Stimulated activated CD4-positive, alpha-beta T cell treated with anti-CD3 and anti-CD28 coated beads, Interleukin-1b, Interleukin-23, amount 100 ng/mL, for 4 hours (primary cell): Measurements from ENCODE around the gene FOXK2.

Source experiments
- DNase-seq, 2 donors: peaks; one replicate each; pipeline ENCODE4 v3.0.0-alpha.2; 2020; ENCODE audit warnings: low read depth in 2 of 2

FOXK2 gene

DNA sequence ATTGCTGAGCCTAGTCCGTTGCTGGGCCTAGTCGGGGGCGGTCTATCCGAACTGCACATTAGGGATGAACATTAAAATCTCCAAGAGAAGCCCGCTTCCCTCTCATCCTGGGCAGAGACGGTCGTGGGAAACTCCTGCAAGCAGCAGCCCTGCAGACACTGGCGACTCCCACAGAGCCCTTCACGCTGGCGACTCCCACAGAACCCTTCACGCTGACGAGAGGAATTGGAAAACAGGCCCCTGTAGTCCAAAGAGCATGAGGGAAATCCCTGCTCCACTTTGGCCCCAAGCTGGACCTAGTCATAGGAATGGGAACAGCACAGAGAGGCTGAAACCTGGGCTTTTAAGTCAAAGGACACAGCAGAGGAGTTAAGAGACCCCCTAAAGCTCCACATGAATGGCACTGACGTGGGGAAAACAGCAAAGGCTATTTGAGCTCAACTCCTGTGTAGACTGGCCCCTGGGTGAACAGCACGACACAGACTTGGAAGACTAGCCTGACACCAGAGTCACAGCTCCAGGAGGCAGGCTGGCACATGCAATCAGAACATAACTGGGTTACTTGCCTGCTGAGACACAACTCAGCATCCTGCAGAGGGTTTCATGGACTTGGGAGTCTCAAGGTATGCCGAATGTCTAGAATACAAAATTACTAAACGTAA lies 86.5 kb downstream of the FOXK2 start:
- no peak for DNase-seq

DNA sequence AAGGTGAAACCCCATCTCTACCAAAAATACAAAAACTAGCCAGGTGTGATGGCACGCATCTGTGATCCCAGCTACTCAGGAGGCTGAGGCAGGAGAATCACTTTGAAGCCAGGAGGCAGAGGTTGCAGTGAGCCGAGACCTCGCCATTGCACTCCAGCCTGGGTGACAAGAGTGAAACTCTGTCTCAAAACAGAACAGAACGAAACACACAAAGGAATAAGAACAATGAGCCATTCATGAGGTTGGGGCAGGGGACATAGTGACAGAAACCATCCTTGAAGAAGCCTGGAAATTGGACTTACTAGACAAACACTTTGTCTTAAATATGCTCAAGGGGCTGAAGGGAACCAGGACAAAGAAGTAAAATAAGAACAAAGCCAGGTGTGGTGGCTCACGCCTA lies 89.3 kb downstream of the FOXK2 start:
- no peak for DNase-seq

GRCh38 chr17:82609655-82610054 lies 90.1 kb downstream of the FOXK2 start:
- no peak for DNase-seq

- no peak for DNase-seq
These were observed 91.9 kb downstream of the FOXK2 start for GRCh38 chr17:82611140-82612058.

DNA sequence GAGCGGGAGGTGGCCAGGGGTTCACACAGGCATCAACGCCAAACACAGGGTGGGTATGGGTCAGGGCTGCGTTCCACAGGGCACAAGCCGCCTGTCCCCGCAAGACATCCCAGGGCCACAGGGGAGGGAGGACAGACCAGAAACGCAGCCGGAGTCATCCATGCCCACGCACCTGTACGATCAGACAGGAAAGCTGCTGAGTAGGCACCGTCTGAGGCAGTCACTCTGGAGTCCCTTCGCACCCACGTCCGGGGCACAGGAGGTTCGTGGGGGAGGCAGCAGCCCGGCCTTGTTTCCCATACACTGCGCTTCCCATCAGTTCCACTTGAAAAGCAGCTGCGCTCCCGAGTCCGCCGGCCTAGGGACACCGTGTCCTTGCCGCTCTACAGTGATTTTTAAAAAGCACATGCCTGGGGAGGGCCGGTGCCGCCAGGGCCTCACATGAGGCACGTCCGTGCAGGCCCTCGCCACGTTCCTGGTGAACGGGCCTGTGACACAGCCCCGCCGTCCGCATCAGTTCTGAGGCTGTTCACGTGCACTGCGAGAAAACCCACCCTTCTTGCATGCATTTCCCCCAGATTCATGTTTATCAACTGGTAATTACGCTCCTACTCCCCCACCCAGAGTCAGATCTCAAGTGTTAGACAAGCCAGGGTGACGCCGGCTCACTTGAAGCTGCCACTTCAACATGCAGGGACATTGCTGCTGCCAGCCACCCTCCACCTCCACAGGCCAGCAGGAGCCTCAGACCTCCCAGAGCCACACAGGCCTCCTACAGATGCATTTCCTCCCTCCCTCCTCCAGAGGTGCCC lies 94.0 kb downstream of the FOXK2 start:
- no peak for DNase-seq

DNA sequence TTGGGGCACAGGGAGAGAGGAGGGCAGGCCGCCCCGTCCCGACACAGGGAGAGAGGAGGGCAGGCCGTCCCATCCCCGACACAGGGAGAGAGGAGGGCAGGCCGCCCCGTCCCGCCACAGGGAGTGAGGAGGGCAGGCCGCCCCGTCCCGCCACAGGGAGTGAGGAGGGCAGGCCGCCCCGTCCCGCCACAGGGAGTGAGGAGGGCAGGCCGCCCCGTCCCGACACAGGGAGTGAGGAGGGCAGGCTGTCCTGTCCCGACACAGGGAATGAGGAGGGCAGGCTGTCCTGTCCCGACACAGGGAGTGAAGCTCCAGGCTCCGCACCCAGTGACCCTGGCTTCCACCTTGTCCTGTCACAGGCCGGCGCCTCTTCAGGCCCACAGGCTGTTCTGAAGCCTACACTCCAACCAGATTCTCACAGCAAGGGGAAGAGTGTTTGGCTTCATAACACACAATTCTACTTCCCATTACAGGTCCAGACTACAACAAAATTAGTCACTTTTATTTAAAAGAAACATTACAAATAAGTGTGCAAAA lies 94.6 kb downstream of the FOXK2 start:
- no peak for DNase-seq

DNA sequence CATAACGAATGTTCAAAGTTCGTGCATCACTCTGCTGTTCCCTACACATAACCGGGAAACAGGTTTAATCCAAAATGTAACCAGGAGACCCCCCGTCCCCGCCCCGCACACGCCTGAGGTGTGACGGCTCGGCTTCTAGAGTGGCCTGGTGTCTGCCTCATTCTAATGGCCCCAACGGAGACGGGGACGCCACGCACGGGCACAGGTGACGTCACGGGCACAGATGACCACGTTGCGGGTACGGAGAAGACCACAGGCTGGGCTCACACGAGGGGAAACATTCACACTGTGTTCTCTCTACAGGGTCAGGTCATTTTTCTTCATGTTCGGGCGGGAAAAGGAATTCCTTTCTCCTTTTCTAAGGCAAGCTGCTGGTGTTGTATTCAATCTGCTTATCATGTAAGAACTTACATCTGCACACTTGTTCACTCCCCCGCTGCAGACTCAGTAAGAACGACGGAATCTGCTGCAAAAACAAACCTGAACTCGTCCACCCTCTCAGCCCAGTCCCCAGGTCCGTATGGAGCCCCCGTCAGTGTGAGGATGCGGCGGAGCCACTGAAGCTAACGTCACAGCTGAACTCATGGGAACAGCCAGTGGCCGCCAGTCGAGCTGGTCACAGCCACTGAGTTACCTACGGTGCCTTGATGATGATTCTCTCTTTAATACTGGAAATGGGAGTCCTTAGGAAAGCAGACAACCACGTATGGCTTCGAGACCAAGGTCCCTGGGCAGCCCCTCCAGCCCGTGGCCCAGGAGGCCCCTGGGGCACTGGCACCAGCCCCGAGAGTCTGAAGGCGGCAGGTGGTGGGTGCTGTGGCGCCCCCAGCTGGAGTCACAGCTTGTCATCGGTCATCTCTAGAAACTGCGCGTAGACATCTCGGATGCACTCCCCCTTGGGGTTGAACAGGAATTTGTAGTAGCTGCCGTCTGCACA lies 95.8 kb downstream of the FOXK2 start:
- DNase-seq, result no peak

GRCh38 chr17:82616021-82616711 lies 96.6 kb downstream of the FOXK2 start:
- DNase-seq, result no peak

DNA sequence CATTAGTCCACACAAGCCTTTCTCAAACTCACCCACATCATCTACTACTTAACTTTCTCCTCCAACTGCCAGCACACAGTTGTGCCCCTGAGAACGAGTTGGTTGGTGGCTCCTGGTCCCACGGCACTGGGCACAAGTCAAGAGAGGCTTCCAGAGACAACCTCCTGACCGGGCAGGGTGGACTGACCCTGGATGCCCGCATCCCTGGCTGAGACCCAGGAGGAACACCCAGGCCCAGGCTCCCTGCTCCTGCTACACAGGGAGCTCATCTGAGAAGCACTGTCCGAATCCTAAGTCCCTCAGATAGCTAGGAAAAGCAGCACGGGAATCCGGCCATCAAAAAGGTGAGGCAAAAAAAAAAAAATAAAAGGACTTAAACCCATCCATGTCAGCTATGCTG lies 99.7 kb downstream of the FOXK2 start:
- no peak for DNase-seq

DNA sequence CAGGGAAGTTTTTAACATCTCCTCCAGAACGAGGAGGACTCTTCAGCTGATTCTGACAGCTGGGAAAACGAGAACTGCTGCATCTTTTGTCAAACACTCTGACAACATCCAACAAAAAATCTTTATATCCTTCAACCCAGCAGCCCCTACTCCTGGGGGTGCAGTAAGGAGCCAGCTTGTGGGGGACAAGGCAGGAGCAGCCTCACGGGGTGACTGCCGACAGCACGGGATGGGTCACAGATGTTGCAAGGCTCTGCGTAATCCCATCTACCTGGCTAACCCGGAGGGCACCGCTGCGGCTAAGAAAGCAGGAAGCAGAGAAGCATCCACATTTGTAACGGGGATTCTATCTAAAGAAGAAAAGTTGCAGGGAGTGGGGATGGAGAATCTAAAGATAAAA lies 100.1 kb downstream of the FOXK2 start:
- no peak for DNase-seq

DNA sequence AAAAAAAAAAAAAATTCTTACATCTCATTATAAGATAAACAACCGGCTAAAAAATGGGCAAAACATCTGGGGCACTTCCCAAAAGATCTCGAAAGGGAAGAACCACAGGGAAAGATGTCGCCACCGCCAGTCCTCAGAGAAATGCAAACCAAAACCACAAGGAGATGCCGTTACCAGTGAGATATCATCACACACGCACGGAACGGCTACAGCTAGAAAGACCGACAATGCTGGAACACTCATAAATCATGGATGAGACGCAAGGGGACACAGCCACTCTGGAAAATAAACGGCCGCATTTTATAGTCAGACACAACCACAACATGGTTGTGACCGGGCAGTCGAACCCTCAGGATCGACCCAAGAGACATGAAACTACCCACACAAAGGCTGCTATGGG lies 104.2 kb downstream of the FOXK2 start:
- no peak for DNase-seq

DNA sequence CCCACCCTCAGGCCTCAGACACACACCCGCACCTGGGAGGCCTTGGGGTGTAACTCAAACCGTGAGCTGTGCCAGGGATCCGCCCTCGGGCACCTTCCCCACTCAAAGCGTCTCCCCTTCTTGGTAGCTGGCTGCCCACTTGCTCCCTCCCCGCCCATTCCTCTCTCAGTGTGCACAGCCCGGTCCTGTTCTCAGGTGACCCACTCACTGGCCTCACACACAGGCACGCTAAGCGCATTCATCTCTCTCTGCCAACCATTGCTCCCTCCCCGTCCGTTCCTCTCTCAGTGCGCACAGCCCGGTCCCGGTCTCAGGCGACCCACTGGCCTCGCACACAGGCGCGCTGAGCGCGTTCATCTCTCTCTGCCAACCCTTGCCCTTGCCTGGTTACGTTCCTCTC lies 107.9 kb downstream of the FOXK2 start:
- DNase-seq, result no peak

GRCh38 chr17:82629748-82630147 lies 110.2 kb downstream of the FOXK2 start:
- no peak for DNase-seq

GRCh38 chr17:82630212-82630611 lies 110.7 kb downstream of the FOXK2 start:
- no peak for DNase-seq

GRCh38 chr17:82631544-82631943 lies 112.0 kb downstream of the FOXK2 start:
- DNase-seq, result no peak

- no peak for DNase-seq
These were observed 112.9 kb downstream of the FOXK2 start for GRCh38 chr17:82632451-82632850.

DNA sequence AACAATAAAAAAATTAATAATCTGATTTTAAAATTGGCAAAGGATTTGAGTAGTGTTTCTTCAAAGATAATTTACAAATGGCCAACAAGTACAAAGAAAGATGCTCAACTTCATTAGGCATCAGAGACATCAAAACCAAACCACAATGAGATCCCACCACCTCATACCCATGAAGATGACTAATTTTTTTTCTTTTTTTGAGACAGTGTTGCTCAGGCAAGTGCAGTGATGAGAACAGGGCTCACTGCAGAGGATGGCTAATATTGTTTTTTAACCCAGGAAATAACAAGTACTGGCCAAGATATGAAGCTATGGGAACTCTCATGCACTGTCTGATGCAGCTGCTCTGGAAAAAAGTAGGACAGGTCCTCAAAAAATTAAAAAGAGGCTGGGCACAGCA lies 113.8 kb downstream of the FOXK2 start:
- no peak for DNase-seq

- DNase-seq, result no peak
These were observed 117.4 kb downstream of the FOXK2 start for GRCh38 chr17:82636626-82637598.

- no peak for DNase-seq
These were observed 118.7 kb downstream of the FOXK2 start for GRCh38 chr17:82638183-82638773.
